ENCODE measurements around the gene CWH43. TPM values are rescaled to one million over a fixed set of nuclear protein-coding genes. Genes with fewer than 3 reads are reported as not detected.

Gene CWH43
- total and polyA plus RNA-seq, 2 of the 13 experiments (the other 11 are each of a cell fraction or from before 2014, with no cell fraction given), result not detected

DNA sequence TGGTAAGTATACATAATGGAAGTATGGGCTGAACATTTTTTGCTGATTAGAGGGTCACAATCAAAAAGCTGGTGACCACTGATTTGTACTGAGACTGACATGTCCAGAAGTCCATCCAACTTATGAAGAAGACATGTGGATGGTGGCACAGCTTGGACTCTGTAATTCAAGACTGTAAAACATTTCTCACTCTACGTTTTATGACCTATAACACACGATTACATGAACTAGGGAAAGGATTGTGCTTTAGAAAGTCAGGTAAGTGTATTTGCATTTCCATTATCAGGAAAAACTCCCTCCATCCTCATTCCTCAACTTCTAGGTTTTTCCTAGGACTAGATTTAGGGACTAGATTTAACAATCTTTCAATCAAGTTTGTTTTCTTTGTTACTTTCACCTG is 49.0 kb upstream of the CWH43 start (continued):
- no peak for TF ChIP-seq SMAD1 (CRISPR knock-in tag; IDR thresholded peaks at IDR 0.05; ENCODE audit: borderline replicate concordance, low read depth)
- no peak for TF ChIP-seq ZNF773 (CRISPR knock-in tag; IDR thresholded peaks at IDR 0.05; ENCODE audit: borderline replicate concordance)

DNA sequence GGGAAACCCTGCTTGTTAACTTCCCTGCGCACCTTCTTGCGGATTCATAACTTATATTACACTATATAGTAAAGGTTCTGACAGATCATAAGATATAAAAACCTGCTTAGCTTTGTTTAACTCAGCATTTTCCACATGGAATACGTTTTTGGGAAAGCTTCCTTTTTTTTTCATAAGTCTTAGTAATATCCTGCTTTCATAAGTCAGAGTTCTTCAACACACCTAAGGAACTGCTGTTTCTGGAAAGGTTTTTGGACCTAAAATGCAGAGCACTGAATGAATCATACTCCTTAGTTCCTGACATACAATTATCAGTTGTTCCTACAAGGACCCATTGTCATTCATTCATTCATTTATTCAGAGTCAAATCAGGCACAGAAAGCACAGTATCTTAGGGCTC is 47.2 kb upstream of the CWH43 start:
- intact Hi-C loops (cut with micrococcal nuclease; ENCODE audit: unreplicated experiment), result no loop called here
- no peak for FAIRE-seq
- no peak overlapping the region for H3K27ac ChIP-seq (ENCODE audit: extremely low read length, insufficient read depth, low read length)
- TF ChIP-seq SETDB1 (CRISPR knock-in tag; IDR thresholded peaks at IDR 0.05; ENCODE audit: borderline replicate concordance), result no peak
- TF ChIP-seq, protein P1, sequence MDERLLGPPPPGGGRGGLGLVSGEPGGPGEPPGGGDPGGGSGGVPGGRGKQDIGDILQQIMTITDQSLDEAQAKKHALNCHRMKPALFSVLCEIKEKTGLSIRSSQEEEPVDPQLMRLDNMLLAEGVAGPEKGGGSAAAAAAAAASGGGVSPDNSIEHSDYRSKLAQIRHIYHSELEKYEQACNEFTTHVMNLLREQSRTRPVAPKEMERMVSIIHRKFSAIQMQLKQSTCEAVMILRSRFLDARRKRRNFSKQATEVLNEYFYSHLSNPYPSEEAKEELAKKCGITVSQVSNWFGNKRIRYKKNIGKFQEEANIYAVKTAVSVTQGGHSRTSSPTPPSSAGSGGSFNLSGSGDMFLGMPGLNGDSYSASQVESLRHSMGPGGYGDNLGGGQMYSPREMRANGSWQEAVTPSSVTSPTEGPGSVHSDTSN (CRISPR knock-in tag; IDR thresholded peaks at IDR 0.05), result no peak
- TF ChIP-seq, protein P2, sequence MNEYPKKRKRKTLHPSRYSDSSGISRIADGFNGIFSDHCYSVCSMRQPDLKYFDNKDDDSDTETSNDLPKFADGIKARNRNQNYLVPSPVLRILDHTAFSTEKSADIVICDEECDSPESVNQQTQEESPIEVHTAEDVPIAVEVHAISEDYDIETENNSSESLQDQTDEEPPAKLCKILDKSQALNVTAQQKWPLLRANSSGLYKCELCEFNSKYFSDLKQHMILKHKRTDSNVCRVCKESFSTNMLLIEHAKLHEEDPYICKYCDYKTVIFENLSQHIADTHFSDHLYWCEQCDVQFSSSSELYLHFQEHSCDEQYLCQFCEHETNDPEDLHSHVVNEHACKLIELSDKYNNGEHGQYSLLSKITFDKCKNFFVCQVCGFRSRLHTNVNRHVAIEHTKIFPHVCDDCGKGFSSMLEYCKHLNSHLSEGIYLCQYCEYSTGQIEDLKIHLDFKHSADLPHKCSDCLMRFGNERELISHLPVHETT (CRISPR knock-in tag; conservative IDR thresholded peaks at IDR 0.05), result no peak
- TF ChIP-seq, protein P3, sequence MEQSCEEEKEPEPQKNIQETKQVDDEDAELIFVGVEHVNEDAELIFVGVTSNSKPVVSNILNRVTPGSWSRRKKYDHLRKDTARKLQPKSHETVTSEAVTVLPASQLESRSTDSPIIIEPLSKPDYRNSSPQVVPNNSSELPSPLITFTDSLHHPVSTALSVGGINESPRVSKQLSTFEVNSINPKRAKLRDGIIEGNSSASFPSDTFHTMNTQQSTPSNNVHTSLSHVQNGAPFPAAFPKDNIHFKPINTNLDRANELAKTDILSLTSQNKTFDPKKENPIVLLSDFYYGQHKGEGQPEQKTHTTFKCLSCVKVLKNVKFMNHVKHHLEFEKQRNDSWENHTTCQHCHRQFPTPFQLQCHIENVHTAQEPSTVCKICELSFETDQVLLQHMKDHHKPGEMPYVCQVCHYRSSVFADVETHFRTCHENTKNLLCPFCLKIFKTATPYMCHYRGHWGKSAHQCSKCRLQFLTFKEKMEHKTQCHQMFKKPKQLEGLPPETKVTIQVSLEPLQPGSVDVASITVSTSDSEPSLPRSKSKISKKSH (CRISPR knock-in tag; IDR thresholded peaks at IDR 0.05; ENCODE audit: borderline replicate concordance), result no peak
- TF ChIP-seq, protein P4, sequence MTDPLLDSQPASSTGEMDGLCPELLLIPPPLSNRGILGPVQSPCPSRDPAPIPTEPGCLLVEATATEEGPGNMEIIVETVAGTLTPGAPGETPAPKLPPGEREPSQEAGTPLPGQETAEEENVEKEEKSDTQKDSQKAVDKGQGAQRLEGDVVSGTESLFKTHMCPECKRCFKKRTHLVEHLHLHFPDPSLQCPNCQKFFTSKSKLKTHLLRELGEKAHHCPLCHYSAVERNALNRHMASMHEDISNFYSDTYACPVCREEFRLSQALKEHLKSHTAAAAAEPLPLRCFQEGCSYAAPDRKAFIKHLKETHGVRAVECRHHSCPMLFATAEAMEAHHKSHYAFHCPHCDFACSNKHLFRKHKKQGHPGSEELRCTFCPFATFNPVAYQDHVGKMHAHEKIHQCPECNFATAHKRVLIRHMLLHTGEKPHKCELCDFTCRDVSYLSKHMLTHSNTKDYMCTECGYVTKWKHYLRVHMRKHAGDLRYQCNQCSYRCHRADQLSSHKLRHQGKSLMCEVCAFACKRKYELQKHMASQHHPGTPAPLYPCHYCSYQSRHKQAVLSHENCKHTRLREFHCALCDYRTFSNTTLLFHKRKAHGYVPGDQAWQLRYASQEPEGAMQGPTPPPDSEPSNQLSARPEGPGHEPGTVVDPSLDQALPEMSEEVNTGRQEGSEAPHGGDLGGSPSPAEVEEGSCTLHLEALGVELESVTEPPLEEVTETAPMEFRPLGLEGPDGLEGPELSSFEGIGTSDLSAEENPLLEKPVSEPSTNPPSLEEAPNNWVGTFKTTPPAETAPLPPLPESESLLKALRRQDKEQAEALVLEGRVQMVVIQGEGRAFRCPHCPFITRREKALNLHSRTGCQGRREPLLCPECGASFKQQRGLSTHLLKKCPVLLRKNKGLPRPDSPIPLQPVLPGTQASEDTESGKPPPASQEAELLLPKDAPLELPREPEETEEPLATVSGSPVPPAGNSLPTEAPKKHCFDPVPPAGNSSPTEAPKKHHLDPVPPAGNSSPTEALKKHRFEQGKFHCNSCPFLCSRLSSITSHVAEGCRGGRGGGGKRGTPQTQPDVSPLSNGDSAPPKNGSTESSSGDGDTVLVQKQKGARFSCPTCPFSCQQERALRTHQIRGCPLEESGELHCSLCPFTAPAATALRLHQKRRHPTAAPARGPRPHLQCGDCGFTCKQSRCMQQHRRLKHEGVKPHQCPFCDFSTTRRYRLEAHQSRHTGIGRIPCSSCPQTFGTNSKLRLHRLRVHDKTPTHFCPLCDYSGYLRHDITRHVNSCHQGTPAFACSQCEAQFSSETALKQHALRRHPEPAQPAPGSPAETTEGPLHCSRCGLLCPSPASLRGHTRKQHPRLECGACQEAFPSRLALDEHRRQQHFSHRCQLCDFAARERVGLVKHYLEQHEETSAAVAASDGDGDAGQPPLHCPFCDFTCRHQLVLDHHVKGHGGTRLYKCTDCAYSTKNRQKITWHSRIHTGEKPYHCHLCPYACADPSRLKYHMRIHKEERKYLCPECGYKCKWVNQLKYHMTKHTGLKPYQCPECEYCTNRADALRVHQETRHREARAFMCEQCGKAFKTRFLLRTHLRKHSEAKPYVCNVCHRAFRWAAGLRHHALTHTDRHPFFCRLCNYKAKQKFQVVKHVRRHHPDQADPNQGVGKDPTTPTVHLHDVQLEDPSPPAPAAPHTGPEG (CRISPR knock-in tag; IDR thresholded peaks at IDR 0.05), result no peak
- no peak for TF ChIP-seq GPN1 (CRISPR knock-in tag; IDR thresholded peaks at IDR 0.05; ENCODE audit: borderline replicate concordance)
- TF ChIP-seq, protein P5, sequence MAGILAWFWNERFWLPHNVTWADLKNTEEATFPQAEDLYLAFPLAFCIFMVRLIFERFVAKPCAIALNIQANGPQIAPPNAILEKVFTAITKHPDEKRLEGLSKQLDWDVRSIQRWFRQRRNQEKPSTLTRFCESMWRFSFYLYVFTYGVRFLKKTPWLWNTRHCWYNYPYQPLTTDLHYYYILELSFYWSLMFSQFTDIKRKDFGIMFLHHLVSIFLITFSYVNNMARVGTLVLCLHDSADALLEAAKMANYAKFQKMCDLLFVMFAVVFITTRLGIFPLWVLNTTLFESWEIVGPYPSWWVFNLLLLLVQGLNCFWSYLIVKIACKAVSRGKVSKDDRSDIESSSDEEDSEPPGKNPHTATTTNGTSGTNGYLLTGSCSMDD (CRISPR knock-in tag; IDR thresholded peaks at IDR 0.05), result no peak
- no peak for TF ChIP-seq ZFY (CRISPR knock-in tag; IDR thresholded peaks at IDR 0.05)
- no peak for TF ChIP-seq SMC3 (IDR thresholded peaks at IDR 0.05; ENCODE audit: low read length)
- TF ChIP-seq PCBP2 (optimal IDR thresholded peaks at IDR 0.05; ENCODE audit: low read depth, low read length, poor library complexity, severe bottlenecking), result no peak

More for the DNA sequence above, 47.2 kb upstream of the CWH43 start:
- Histone ChIP-seq H3K4me1 (ENCODE audit: insufficient read depth, low read length) (no peaks in the 10 kb centered on the region), H4K20me1 (ENCODE audit: insufficient read depth, low read length) (no peaks in the 10 kb centered on the region), H3K4me2 (ENCODE audit: low read depth, low read length) (no peak overlapping the region), H3K9me3 (ENCODE audit: low read length) (0 out of 2 replicates have a peak, but pooled peaks cover 4% of the 10 kb centered on the region), H3K36me3 (replicated peaks in 1 of 2; ENCODE audit: control insufficient read depth in 1 of 2, insufficient read depth in 2 of 2, low read length in 2 of 2) (no peaks in the 10 kb centered on the region), H2AFZ (ENCODE audit: low read length) (no peak overlapping the region), H3K4me3 (replicated peaks in 1 of 3; ENCODE audit: insufficient read depth in 1 of 3, low read depth in 2 of 3, low read length in 3 of 3) (no peak overlapping the region), H3K9ac (ENCODE audit: insufficient read depth, low read depth, low read length) (no peak overlapping the region), H3K79me2 (ENCODE audit: insufficient read depth, low read length) (no peaks in the 10 kb centered on the region), H3K27me3 (ENCODE audit: control insufficient read depth in 1 of 2, insufficient read depth in 2 of 2, low read length in 2 of 2) (no peaks in the 10 kb centered on the region)
- no peak for DNase-seq (ENCODE audit: low spot score)
- ATAC-seq, result no peak
- no TSS peak for BruUV-seq (replicated peaks)
- CTCF ChIA-PET (ENCODE audit: low intra/inter-chr PET ratio, low total read pairs), result no interaction called here
- in situ Hi-C loops (cut with HindIII; ENCODE audit: extremely low pct_ligation_motif_present, low pct_unique_long_range_greater_than_20kb), result no loop called here
- POLR2A ChIA-PET, result no interaction called here
- 59% methylated on average over 3 of the region's 3 CpGs for WGBS (ENCODE audit: low lambda C conversion rate)

All from HepG2 (cell line).